B cell (primary cell): ENCODE measurements around the gene ANKRD33B. TPM values are rescaled to one million over a fixed set of nuclear protein-coding genes. Genes with fewer than 3 reads are reported as not detected.
A peak's percentile ranks its signal among the peaks of the same experiment; 100 is the strongest.

Experiments
- ATAC-seq: fragments of 200-7000 bp; cut with Tn5 transposase; one replicate; pipeline ENCODE4 v1.10.0; 2021; ENCODE audit warnings: low read depth, mild to moderate bottlenecking, moderate number of reproducible peaks, moderate library complexity
- CTCF ChIA-PET: fragments of 350-600 bp; sonication (Branson Sonifier 250); formaldehyde crosslinking; loops from one replicate; lab custom pipeline; 2021; ENCODE audit warnings: antibody characterized with exemption, inconsistent platforms; lab: Charles Lee
- POLR2A ChIA-PET: fragments of 350-600 bp; sonication (Branson Sonifier 250); formaldehyde crosslinking; loops from one replicate; lab custom pipeline; 2021; ENCODE audit warnings: antibody characterized with exemption; lab: Charles Lee
- DNase-seq: peaks from one replicate; pipeline ENCODE4 v3.0.0; 2013
- H2AFZ ChIP-seq: 2 replicates; pipeline ENCODE4 v1.6.1; 2012; ENCODE audit warnings: mild to moderate bottlenecking, low read depth, low read length; ENCODE audit not compliant: insufficient read depth, poor library complexity, severe bottlenecking
- H3K27ac ChIP-seq, 2 donors: 1 replicate in 1 of 2; 2 replicates in 1 of 2; pipeline ENCODE4 v1.5.1; 2012 to 2013; ENCODE audit warnings: low read length in 2 of 2, mild to moderate bottlenecking in 2 of 2, moderate library complexity in 1 of 2
- H3K27me3 ChIP-seq, 4 experiments: fragments of 200-600 bp in 1 of 4; sonication (generic) in 1 of 4; replicated peaks in 1 of 4; 1 replicate in 2 of 4; 2 replicates in 2 of 4; pipeline versions ENCODE4 v1.6.1 to v1.7.0; 2013 to 2016; ENCODE audit warnings: low read length in 3 of 4, mild to moderate bottlenecking in 2 of 4, mixed read lengths in 1 of 4, moderate library complexity in 1 of 4; ENCODE audit not compliant: insufficient read depth in 4 of 4, control insufficient read depth in 3 of 4; ENCODE audit errors: control extremely low read depth in 1 of 4
- H3K36me3 ChIP-seq, 2 experiments: replicated peaks in 1 of 2; 1 replicate in 1 of 2; 2 replicates in 1 of 2; pipeline versions ENCODE4 v1.6.1 to v1.7.1; 2013; ENCODE audit warnings: low read length in 1 of 2; ENCODE audit not compliant: insufficient read depth in 2 of 2, control insufficient read depth in 1 of 2; ENCODE audit errors: control extremely low read depth in 1 of 2, extremely low read depth in 1 of 2
- H3K4me1 ChIP-seq, 2 donors: fragments of 200-600 bp in 1 of 2; sonication (generic) in 1 of 2; 1 replicate in 1 of 2; 2 replicates in 1 of 2; pipeline versions ENCODE4 v1.5.1 to v1.6.1; 2013 to 2017; ENCODE audit warnings: low read length in 2 of 2; ENCODE audit not compliant: control insufficient read depth in 2 of 2, insufficient read depth in 2 of 2
- H3K4me2 ChIP-seq: replicated peaks from 2 replicates; pipeline ENCODE3; 2012; ENCODE audit warnings: mild to moderate bottlenecking, low read depth, low read length; ENCODE audit not compliant: poor library complexity, severe bottlenecking
- H3K4me3 ChIP-seq, 5 experiments: fragments of 200-600 bp in 1 of 5; sonication (generic) in 1 of 5; 1 replicate in 3 of 5; 2 replicates in 2 of 5; pipeline versions ENCODE4 v1.5.1 to v1.7.0; 2011 to 2016; ENCODE audit warnings: low read length in 4 of 5, mild to moderate bottlenecking in 4 of 5, low read depth in 2 of 5, control low read depth in 1 of 5, moderate library complexity in 1 of 5; ENCODE audit not compliant: insufficient read depth in 1 of 5; ENCODE audit errors: control extremely low read depth in 1 of 5, extremely low read depth in 1 of 5
- H3K79me2 ChIP-seq: fragments of 200-600 bp; sonication (generic); one replicate; pipeline ENCODE4 v1.6.0; 2016; ENCODE audit warnings: low read length; ENCODE audit not compliant: control insufficient read depth, insufficient read depth
- H3K9ac ChIP-seq: fragments of 200-600 bp; sonication (generic); 2 replicates; pipeline ENCODE4 v1.6.1; 2017; ENCODE audit warnings: mild to moderate bottlenecking, low read length, moderate library complexity
- H3K9me3 ChIP-seq, 3 donors: one replicate each; pipeline versions ENCODE4 v1.6.1 to v1.7.1; 2013; ENCODE audit warnings: low read length in 2 of 3; ENCODE audit not compliant: control insufficient read depth in 2 of 3, insufficient read depth in 1 of 3; ENCODE audit errors: control extremely low read depth in 1 of 3
- H4K20me1 ChIP-seq: 2 replicates; pipeline ENCODE4 v1.6.0; 2012; ENCODE audit warnings: mild to moderate bottlenecking, low read length; ENCODE audit not compliant: insufficient read depth, control insufficient read depth, poor library complexity, severe bottlenecking
- H3K27ac Mint-ChIP-seq: one replicate; pipeline ENCODE4 v1.8.0; 2021; ENCODE audit warnings: mixed read lengths
- H3K27me3 Mint-ChIP-seq: one replicate; pipeline ENCODE4 v1.8.0; 2021; ENCODE audit warnings: mixed read lengths
- H3K4me1 Mint-ChIP-seq: one replicate; pipeline ENCODE4 v1.8.0; 2021; ENCODE audit warnings: mixed read lengths
- H3K4me3 Mint-ChIP-seq: one replicate; pipeline ENCODE4 v1.8.0; 2021; ENCODE audit warnings: mixed read lengths
- H3K9me3 Mint-ChIP-seq: one replicate; pipeline ENCODE4 v1.8.0; 2022; ENCODE audit warnings: mixed read lengths; ENCODE audit not compliant: insufficient read depth
- EZH2 ChIP-seq: IDR thresholded peaks from 2 replicates; pipeline ENCODE4 v1.6.1; 2012; ENCODE audit warnings: borderline replicate concordance, low read depth, mild to moderate bottlenecking, moderate library complexity, low read length; ENCODE audit not compliant: insufficient read depth, poor library complexity, severe bottlenecking
- WGBS: methylation state at CpG from one replicate; pipeline ENCODE4 v1.1.5; 2013; ENCODE audit warnings: missing lambda C conversion rate; ENCODE audit not compliant: insufficient coverage; 5-methylcytosine and 5-hydroxymethylcytosine counted together
- intact Hi-C: fragments of 100-400 bp; cut with micrococcal nuclease; formaldehyde crosslinking; loops from one replicate; pipeline ENCODE4 v1.10.0; 2022
- polyA plus RNA-seq: library from polyadenylated mRNA; depleted of rRNA; stranded (reverse); fragments of >200 nt; gene quantifications from 2 replicates; pipeline ENCODE4 v1.2.3, GENCODE V29; 2012
- total RNA-seq, 2 donors: library from RNA; stranded (reverse); fragments of 120-200 nt in 1 of 2; gene quantifications; 1 replicate in 1 of 2; 2 replicates in 1 of 2; pipeline versions ENCODE4 v1.2.3 to v1.2.4, GENCODE V29; 2013 to 2022
- TF ChIP-seq, protein P1 (sequence below): fragments of 200-600 bp; IDR thresholded peaks from one replicate; pipeline ENCODE4 v1.8.0; 2022; ENCODE audit warnings: antibody characterized with exemption, mild to moderate bottlenecking

The ANKRD33B gene
- total and polyA plus RNA-seq, 2 donors (not counting 1 experiment from before 2014, with no cell fraction given) = 2.9 to 23.4 TPM

DNA sequence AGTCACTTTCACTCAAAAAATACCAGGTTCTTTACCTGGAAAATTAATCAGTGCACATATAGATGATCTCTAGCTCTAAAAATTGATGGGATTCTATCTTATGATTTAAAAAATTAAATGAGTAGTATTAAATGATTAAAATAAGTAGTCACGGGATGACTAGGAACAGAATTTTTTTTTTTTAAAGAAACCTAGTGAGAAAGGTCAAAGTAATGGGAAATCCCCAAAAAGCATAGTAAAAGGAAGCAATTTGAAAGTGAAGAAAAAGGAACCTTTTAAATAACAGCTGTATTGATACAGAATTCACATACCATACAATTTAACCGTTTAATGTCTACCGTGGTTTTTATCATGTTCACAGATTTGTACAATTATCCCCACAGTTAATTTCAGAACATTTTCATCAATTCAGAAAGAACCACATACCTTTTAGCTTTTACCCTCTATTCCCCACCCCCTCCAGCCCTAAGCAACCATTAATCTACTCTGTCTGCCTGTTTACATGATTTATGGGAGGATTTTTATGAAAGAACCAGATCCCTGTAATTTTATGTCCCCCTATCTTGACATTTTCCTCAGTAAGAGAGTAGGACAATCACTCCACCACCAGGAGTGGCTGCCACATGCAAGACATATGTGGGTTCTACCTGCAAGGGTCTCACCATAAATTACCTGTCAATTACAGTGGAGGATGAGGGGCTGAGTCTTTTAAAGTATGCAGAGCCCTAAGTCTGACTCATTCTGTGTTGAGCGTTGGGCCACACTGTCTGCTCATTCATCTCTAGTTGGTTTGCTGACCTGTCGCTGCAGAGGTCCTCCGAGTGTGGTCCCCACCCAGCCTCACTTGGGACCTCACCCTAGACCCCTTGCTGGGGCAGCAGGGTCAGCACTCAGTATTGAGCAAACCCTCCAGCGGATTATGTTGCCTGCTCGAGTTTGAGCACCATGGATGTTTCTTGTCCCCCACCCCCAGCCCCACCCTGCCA, 16.0 kb downstream of the ANKRD33B start:
- peak overlapping the region; percentile 49 to 76 for H3K27ac ChIP-seq
- ATAC-seq = peak; percentile 59
- peak overlapping the region in 4 of 5 experiments; percentile 7 to 37 (median 15) for H3K4me3 ChIP-seq
- intact Hi-C loops = loop anchor here (1.0 to 5.0 kb wide), 7 partner anchors 16 to 227 kb away; partner anchors contain the start of genes ANKRD33B, DAP, MARCHF6 and ROPN1L
- peak; percentile 69 for DNase-seq
- Mint-ChIP-seq H3K4me3 (peak overlapping the region; percentile 81), H3K27ac (peak overlapping the region; percentile 77), H3K4me1 (peaks cover 89% of the 10 kb centered on the region), H3K27me3 (no peaks in the 10 kb centered on the region), H3K9me3 (no peaks in the 10 kb centered on the region)
- H2AFZ ChIP-seq = no peak overlapping the region
- peak overlapping the region; percentile 69 for H3K4me2 ChIP-seq
- peaks cover 73 to 78% of the 10 kb centered on the region in 2 donors for H3K4me1 ChIP-seq
- 50% methylated on average over 6 of the region's 8 CpGs for WGBS
- TF ChIP-seq EZH2 = no peak
- TF ChIP-seq, protein P1, sequence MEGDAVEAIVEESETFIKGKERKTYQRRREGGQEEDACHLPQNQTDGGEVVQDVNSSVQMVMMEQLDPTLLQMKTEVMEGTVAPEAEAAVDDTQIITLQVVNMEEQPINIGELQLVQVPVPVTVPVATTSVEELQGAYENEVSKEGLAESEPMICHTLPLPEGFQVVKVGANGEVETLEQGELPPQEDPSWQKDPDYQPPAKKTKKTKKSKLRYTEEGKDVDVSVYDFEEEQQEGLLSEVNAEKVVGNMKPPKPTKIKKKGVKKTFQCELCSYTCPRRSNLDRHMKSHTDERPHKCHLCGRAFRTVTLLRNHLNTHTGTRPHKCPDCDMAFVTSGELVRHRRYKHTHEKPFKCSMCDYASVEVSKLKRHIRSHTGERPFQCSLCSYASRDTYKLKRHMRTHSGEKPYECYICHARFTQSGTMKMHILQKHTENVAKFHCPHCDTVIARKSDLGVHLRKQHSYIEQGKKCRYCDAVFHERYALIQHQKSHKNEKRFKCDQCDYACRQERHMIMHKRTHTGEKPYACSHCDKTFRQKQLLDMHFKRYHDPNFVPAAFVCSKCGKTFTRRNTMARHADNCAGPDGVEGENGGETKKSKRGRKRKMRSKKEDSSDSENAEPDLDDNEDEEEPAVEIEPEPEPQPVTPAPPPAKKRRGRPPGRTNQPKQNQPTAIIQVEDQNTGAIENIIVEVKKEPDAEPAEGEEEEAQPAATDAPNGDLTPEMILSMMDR = no peak
- POLR2A ChIA-PET = interaction anchor here (0.6 to 2.6 kb wide), 2 partner anchors 18 to 28 kb away, joined by 5 to 8 read pairs; no protein-coding TSS in a partner anchor
- H4K20me1 ChIP-seq = peaks cover 80% of the 10 kb centered on the region
- H3K36me3 ChIP-seq = no peaks in the 10 kb centered on the region
- peaks cover 87% of the 10 kb centered on the region for H3K79me2 ChIP-seq
- CTCF ChIA-PET = interaction anchor here (0.7 to 3.4 kb wide), 6 partner anchors 13 to 222 kb away, joined by 3 to 13 read pairs (median 3); partner anchors contain the start of gene ANKRD33B
- H3K9me3 ChIP-seq = no peaks in the 10 kb centered on the region
- H3K27me3 ChIP-seq = no peaks in the 10 kb centered on the region
- peak overlapping the region; percentile 37 for H3K9ac ChIP-seq
